Astrocyte (in vitro differentiated cells and primary cell): ENCODE results near the gene CXorf49. TPM values are rescaled to one million over a fixed set of nuclear protein-coding genes. Genes with fewer than 3 reads are reported as not detected.

Experiments
- DNase-seq: peaks from one replicate; pipeline ENCODE4 v3.0.0-alpha.2; 2010; ENCODE audit warnings: low read depth
- FAIRE-seq: peaks from 2 replicates; lab custom pipeline; 2011; peaks lifted over from hg19 to GRCh38; lab: Jason Lieb, UNC
- H2AFZ ChIP-seq: 2 replicates; pipeline ENCODE4 v1.6.0; 2012; ENCODE audit warnings: low read depth, low read length, inconsistent platforms
- H3K27ac ChIP-seq: 2 replicates; pipeline ENCODE4 v1.5.1; 2011; ENCODE audit warnings: low read depth, low read length, inconsistent platforms
- H3K27me3 ChIP-seq: 2 replicates; pipeline ENCODE4 v1.6.0; 2011; ENCODE audit warnings: low read length, inconsistent platforms; ENCODE audit not compliant: insufficient read depth
- H3K36me3 ChIP-seq: 2 replicates; pipeline ENCODE4 v1.5.1; 2011; ENCODE audit warnings: low read length, inconsistent platforms; ENCODE audit not compliant: insufficient read depth
- H3K4me1 ChIP-seq: 2 replicates; pipeline ENCODE4 v1.5.1; 2011; ENCODE audit warnings: low read length, inconsistent platforms; ENCODE audit not compliant: insufficient read depth
- H3K4me2 ChIP-seq: 2 replicates; pipeline ENCODE4 v1.6.0; 2012; ENCODE audit warnings: low read length, inconsistent platforms
- H3K4me3 ChIP-seq: 2 replicates; pipeline ENCODE4 v1.5.1; 2011; ENCODE audit warnings: low read depth, mild to moderate bottlenecking, low read length, inconsistent platforms; ENCODE audit not compliant: insufficient read depth
- H3K79me2 ChIP-seq: 2 replicates; pipeline ENCODE4 v1.6.0; 2012; ENCODE audit warnings: mild to moderate bottlenecking, low read length, inconsistent platforms; ENCODE audit not compliant: insufficient read depth
- H3K9ac ChIP-seq: 2 replicates; pipeline ENCODE4 v1.6.0; 2012; ENCODE audit warnings: mild to moderate bottlenecking, low read length, inconsistent platforms
- H3K9me3 ChIP-seq: 2 replicates; pipeline ENCODE4 v1.5.1; 2012; ENCODE audit warnings: low read depth, mild to moderate bottlenecking, low read length, inconsistent platforms; ENCODE audit not compliant: insufficient read depth
- H4K20me1 ChIP-seq: 2 replicates; pipeline ENCODE4 v1.6.0; 2012; ENCODE audit warnings: low read length, inconsistent platforms; ENCODE audit not compliant: insufficient read depth
- H3K27ac Mint-ChIP-seq: one replicate; pipeline ENCODE4 v1.8.0; 2021; ENCODE audit warnings: mild to moderate bottlenecking, mixed read lengths; ENCODE audit not compliant: unreplicated experiment
- H3K27me3 Mint-ChIP-seq: one replicate; pipeline ENCODE4 v1.8.0; 2021; ENCODE audit warnings: low read depth, mixed read lengths; ENCODE audit not compliant: unreplicated experiment
- H3K36me3 Mint-ChIP-seq: one replicate; pipeline ENCODE4 v1.8.0; 2021; ENCODE audit warnings: low read depth, mixed read lengths; ENCODE audit not compliant: unreplicated experiment
- H3K4me1 Mint-ChIP-seq: one replicate; pipeline ENCODE4 v1.8.0; 2021; ENCODE audit warnings: low read depth, mixed read lengths; ENCODE audit not compliant: unreplicated experiment
- H3K4me3 Mint-ChIP-seq: one replicate; pipeline ENCODE4 v1.8.0; 2021; ENCODE audit warnings: mild to moderate bottlenecking, moderate library complexity, mixed read lengths; ENCODE audit not compliant: unreplicated experiment
- H3K9me3 Mint-ChIP-seq: one replicate; pipeline ENCODE4 v1.8.0; 2021; ENCODE audit warnings: mild to moderate bottlenecking, mixed read lengths; ENCODE audit not compliant: unreplicated experiment
- EZH2 ChIP-seq: IDR thresholded peaks from 2 replicates; pipeline ENCODE4 v1.6.1; 2012; ENCODE audit warnings: mild to moderate bottlenecking, low read length, inconsistent platforms; ENCODE audit not compliant: insufficient read depth
- total RNA-seq: library from RNA; stranded (reverse); gene quantifications from 2 replicates; pipeline ENCODE4 v1.2.1, GENCODE V29; 2021
- TF ChIP-seq, protein P1 (sequence below): IDR thresholded peaks from 2 replicates; pipeline ENCODE4 v1.5.1; 2011; ENCODE audit warnings: low read depth, mild to moderate bottlenecking, inconsistent platforms, low read length, moderate library complexity; ENCODE audit not compliant: insufficient read depth

The CXorf49 gene
- total RNA-seq, 1 donor from 2014 or later = not detected

DNA sequence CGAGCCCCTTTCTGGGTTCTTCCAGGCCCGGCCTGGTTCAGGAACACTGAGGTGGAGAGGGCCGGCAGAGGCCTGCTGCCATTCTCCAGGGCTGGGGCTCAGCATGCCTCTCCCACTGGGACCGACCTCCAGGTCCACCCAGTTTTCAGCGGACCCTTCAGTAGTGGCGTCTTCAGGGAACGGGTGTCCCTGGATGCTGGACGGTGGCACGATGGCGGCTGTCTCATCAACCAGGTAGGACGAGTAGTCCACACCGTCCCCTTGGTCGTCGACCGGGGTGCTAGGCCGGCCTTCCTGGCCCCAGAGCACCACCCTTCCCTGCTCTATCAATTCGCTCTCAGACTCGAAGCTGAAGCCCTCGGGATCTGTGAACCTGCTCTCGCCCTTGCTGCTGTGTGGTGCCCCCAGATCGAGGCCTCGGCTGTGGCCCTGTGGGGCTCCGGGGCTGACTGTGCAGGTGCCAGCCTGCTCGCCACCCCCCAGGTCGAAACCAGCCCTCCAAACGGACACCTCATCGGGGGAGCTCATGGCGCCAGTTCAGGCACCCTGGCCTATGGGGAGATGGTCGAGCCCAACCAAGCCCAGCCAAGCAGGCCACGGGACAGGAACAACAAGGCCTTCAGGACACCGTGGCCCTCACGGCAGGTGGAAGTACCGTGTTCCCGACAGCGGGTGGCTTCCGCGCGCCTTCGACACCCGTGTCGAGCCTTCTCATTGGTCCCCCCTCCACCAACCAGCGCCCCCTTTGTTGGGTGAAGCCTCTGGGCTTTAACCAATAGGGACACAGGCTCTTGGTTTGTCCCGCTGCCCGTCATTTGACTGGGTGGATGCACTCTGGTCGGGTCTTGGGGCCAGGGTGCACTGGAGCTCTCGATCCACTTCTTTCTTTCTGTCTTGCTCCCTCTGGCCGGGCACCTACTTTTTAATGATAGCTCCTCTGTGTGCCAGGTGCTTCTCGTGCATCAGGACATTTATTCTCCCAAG, 51.6 kb downstream of the CXorf49 start:
- no peaks in the 10 kb centered on the region for H3K9me3 Mint-ChIP-seq
- Histone ChIP-seq H3K4me1 (no peaks in the 10 kb centered on the region), H4K20me1 (no peaks in the 10 kb centered on the region), H3K27me3 (peaks cover 4% of the 10 kb centered on the region), H3K36me3 (no peaks in the 10 kb centered on the region), H3K4me3 (no peak overlapping the region), H3K9me3 (no peaks in the 10 kb centered on the region), H2AFZ (no peak overlapping the region), H3K9ac (no peak overlapping the region), H3K79me2 (no peaks in the 10 kb centered on the region), H3K4me2 (no peak overlapping the region), H3K27ac (no peak overlapping the region)
- H3K36me3 Mint-ChIP-seq = no peaks in the 10 kb centered on the region
- peaks cover 8% of the 10 kb centered on the region for H3K27me3 Mint-ChIP-seq
- H3K4me3 Mint-ChIP-seq = no peak overlapping the region
- H3K4me1 Mint-ChIP-seq = peaks cover 2% of the 10 kb centered on the region
- no peak overlapping the region for H3K27ac Mint-ChIP-seq
- DNase-seq (no peak), FAIRE-seq (peak; percentile 29)
- TF ChIP-seq, protein P1, sequence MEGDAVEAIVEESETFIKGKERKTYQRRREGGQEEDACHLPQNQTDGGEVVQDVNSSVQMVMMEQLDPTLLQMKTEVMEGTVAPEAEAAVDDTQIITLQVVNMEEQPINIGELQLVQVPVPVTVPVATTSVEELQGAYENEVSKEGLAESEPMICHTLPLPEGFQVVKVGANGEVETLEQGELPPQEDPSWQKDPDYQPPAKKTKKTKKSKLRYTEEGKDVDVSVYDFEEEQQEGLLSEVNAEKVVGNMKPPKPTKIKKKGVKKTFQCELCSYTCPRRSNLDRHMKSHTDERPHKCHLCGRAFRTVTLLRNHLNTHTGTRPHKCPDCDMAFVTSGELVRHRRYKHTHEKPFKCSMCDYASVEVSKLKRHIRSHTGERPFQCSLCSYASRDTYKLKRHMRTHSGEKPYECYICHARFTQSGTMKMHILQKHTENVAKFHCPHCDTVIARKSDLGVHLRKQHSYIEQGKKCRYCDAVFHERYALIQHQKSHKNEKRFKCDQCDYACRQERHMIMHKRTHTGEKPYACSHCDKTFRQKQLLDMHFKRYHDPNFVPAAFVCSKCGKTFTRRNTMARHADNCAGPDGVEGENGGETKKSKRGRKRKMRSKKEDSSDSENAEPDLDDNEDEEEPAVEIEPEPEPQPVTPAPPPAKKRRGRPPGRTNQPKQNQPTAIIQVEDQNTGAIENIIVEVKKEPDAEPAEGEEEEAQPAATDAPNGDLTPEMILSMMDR = no peak
- TF ChIP-seq EZH2 = no peak

GRCh38 chrX:71665747-71666146, 52.3 kb downstream of the CXorf49 start:
- no peak for FAIRE-seq
- H3K4me1 Mint-ChIP-seq = peaks cover 2% of the 10 kb centered on the region
- H3K27ac Mint-ChIP-seq = no peak overlapping the region
- peaks cover 3% of the 10 kb centered on the region for H3K9me3 Mint-ChIP-seq
- Histone ChIP-seq H3K27ac (no peak overlapping the region), H3K4me1 (no peaks in the 10 kb centered on the region), H3K79me2 (no peaks in the 10 kb centered on the region), H3K27me3 (peaks cover 4% of the 10 kb centered on the region), H3K4me3 (no peak overlapping the region), H3K9ac (no peak overlapping the region), H2AFZ (no peak overlapping the region), H3K9me3 (no peaks in the 10 kb centered on the region), H3K4me2 (no peak overlapping the region), H3K36me3 (no peaks in the 10 kb centered on the region), H4K20me1 (no peaks in the 10 kb centered on the region)
- peaks cover 12% of the 10 kb centered on the region for H3K27me3 Mint-ChIP-seq
- H3K4me3 Mint-ChIP-seq = no peak overlapping the region
- H3K36me3 Mint-ChIP-seq = peaks cover 3% of the 10 kb centered on the region
- no peak for DNase-seq
- TF ChIP-seq, protein P1 = no peak
- no peak for TF ChIP-seq EZH2
